Transverse colon (tissue), 4 donors: ENCODE measurements around the gene EPHA8. TPM values are rescaled to one million over a fixed set of nuclear protein-coding genes. Genes with fewer than 3 reads are reported as not detected.

ENCODE experiments used
- DNase-seq: peaks from one replicate; pipeline ENCODE4 v3.0.0-alpha.2; 2019
- H3K27ac ChIP-seq, 4 donors: fragments of 200-600 bp; sonication (generic); 2 replicates each; pipeline ENCODE4 v1.5.1; 2016 to 2018; ENCODE audit warnings: inconsistent platforms in 4 of 4
- H3K27me3 ChIP-seq: fragments of 200-600 bp; sonication (generic); 2 replicates; pipeline ENCODE4 v1.5.1; 2017; ENCODE audit warnings: inconsistent platforms
- H3K36me3 ChIP-seq, 4 donors: fragments of 200-600 bp; sonication (generic); 2 replicates each; pipeline ENCODE4 v1.5.1; 2017 to 2019; ENCODE audit warnings: inconsistent platforms in 4 of 4
- H3K4me1 ChIP-seq, 4 donors: fragments of 200-600 bp; sonication (generic); 2 replicates each; pipeline ENCODE4 v1.5.1; 2017 to 2020; ENCODE audit warnings: inconsistent platforms in 4 of 4
- H3K4me3 ChIP-seq, 4 donors: fragments of 200-600 bp; sonication (generic); 1 replicate in 1 of 4; 2 replicates in 3 of 4; pipeline versions ENCODE4 v1.5.1 to v1.6.1; 2017 to 2019; ENCODE audit warnings: inconsistent platforms in 4 of 4
- H3K9me3 ChIP-seq, 2 donors: fragments of 200-600 bp; sonication (generic); 2 replicates each; pipeline ENCODE4 v1.5.1; 2017 to 2019; ENCODE audit warnings: inconsistent platforms in 2 of 2
- CTCF ChIP-seq, 5 experiments: fragments of 200-600 bp in 3 of 5; fragments of 450-650 bp in 2 of 5; sonication (generic) in 3 of 5; IDR thresholded peaks; 1 replicate in 2 of 5; 2 replicates in 3 of 5; pipeline ENCODE4 v1.5.1; 2016 to 2017; ENCODE audit warnings: antibody characterized with exemption in 5 of 5, inconsistent platforms in 3 of 5, mild to moderate bottlenecking in 2 of 5, moderate library complexity in 1 of 5
- EP300 ChIP-seq: sonication (generic); formaldehyde crosslinking; IDR thresholded peaks from one replicate; pipeline ENCODE4 v1.6.1; 2017; ENCODE audit warnings: antibody characterized with exemption, low read depth
- POLR2A ChIP-seq: fragments of 450-650 bp; IDR thresholded peaks from one replicate; pipeline ENCODE4 v1.6.1; 2016; ENCODE audit warnings: antibody characterized with exemption, mild to moderate bottlenecking, moderate library complexity
- POLR2AphosphoS5 ChIP-seq, 3 donors: sonication (generic); formaldehyde crosslinking; IDR thresholded peaks; one replicate each; pipeline ENCODE4 v1.6.1; 2016; ENCODE audit warnings: antibody characterized with exemption in 3 of 3
- WGBS, 2 donors: methylation state at CpG; one replicate each; pipeline ENCODE4 v1.1.5; 2018; ENCODE audit warnings: low coverage in 1 of 2; 5-methylcytosine and 5-hydroxymethylcytosine counted together
- in situ Hi-C, 4 donors: fragments of 200-750 bp; cut with MboI; loops; one replicate each; pipeline versions ENCODE4 v1.15.0 to v1.15.1; 2017; ENCODE audit warnings: low sequenced_read_pairs in 3 of 4, low pct_ligation_motif_present in 1 of 4, low pct_unique_long_range_greater_than_20kb in 1 of 4
- intact Hi-C: fragments of 100-400 bp; cut with DNase I; formaldehyde crosslinking; loops from one replicate; pipeline ENCODE4 v1.15.1; 2023; ENCODE audit warnings: low total_unique reads
- total RNA-seq, 4 donors: library from RNA; depleted of rRNA; stranded (reverse); fragments of >200 nt; gene quantifications; one replicate each; pipeline ENCODE4 v1.1.0, GENCODE V29; 2016

EPHA8 gene
- total RNA-seq, 4 donors from 2014 or later, result not detected

GRCh38 chr1:22575532-22576149 is 12.4 kb downstream of the EPHA8 start:
- no peak overlapping the region for H3K27ac ChIP-seq
- in situ Hi-C loops, result no loop called here
- no peaks in the 10 kb centered on the region for H3K9me3 ChIP-seq
- H3K27me3 ChIP-seq, result peaks cover 22% of the 10 kb centered on the region
- H3K4me3 ChIP-seq, result no peak overlapping the region
- DNase-seq, result no peak
- H3K4me1 ChIP-seq, result no peaks in the 10 kb centered on the region
- H3K36me3 ChIP-seq, result no peaks in the 10 kb centered on the region
- no peak for TF ChIP-seq POLR2A
- no peak for TF ChIP-seq EP300
- TF ChIP-seq POLR2AphosphoS5 (IDR thresholded peaks at IDR 0.05), result no peak
- TF ChIP-seq CTCF (IDR thresholded peaks at IDR 0.05), result no peak
- intact Hi-C loops, result no loop called here
- 0 to 48% methylated on average over 2 to 7 of the region's 8 CpGs for WGBS, 2 donors

GRCh38 chr1:22576150-22576544 is 12.9 kb downstream of the EPHA8 start:
- peaks cover 22% of the 10 kb centered on the region for H3K27me3 ChIP-seq
- WGBS, 2 donors, result 86 to 97% methylated on average over 6 to 23 of the region's 23 CpGs
- no peaks in the 10 kb centered on the region for H3K9me3 ChIP-seq
- H3K36me3 ChIP-seq, result no peaks in the 10 kb centered on the region
- no peak overlapping the region for H3K4me3 ChIP-seq
- DNase-seq, result no peak
- no peak overlapping the region for H3K27ac ChIP-seq
- no peaks in the 10 kb centered on the region for H3K4me1 ChIP-seq
- TF ChIP-seq POLR2A (no peak), POLR2AphosphoS5 (IDR thresholded peaks at IDR 0.05) (no peak), EP300 (no peak), CTCF (IDR thresholded peaks at IDR 0.05) (no peak)
- in situ Hi-C loops (no loop called here), intact Hi-C loops (no loop called here)

- Histone ChIP-seq H3K36me3 (no peaks in the 10 kb centered on the region), H3K9me3 (no peaks in the 10 kb centered on the region), H3K4me3 (no peak overlapping the region), H3K27me3 (peaks cover 22% of the 10 kb centered on the region), H3K4me1 (no peaks in the 10 kb centered on the region), H3K27ac (no peak overlapping the region)
- in situ Hi-C loops, result no loop called here
- intact Hi-C loops, result no loop called here
- TF ChIP-seq POLR2AphosphoS5 (IDR thresholded peaks at IDR 0.05), result no peak
- TF ChIP-seq EP300, result no peak
- TF ChIP-seq POLR2A, result no peak
- TF ChIP-seq CTCF (IDR thresholded peaks at IDR 0.05), result no peak
- 91% methylated on average over 23 of the region's 24 CpGs; no CpG with 5 or more reads in 1 of the 2 donors for WGBS, 2 donors
- no peak for DNase-seq
Measured at GRCh38 chr1:22576617-22577016, 13.3 kb downstream of the EPHA8 start.

DNA sequence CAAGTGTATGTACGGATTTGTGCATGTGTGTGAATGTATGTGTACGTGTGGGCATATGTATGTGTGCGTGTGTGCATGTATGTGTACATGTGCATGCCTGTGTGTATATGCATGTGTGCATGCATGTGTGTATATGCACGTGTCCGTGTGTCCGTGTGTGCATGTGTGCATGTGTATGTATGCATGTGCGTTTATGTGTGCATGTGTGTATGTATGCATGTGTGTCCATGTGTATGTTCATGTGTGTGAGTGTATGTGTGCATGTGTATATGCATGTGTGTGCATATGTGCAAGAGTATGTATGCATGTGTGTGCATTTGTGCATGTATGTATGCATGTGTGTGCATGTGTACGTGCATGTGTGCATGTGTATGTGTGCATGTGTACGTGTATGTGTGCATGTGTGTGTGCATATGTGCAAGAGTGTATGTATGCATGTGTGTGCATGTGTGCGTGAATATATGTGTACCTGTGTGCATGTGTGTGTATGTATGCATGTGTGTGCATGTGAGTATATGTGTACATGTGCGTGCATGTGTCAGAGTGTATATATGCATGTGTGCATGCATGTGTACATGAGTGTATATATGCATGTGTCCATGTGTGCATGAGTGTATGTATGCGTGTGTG is 15.6 kb downstream of the EPHA8 start:
- no peak for DNase-seq
- H3K27ac ChIP-seq, result no peak overlapping the region
- intact Hi-C loops, result no loop called here
- in situ Hi-C loops, result no loop called here
- H3K36me3 ChIP-seq, result no peaks in the 10 kb centered on the region
- no peak overlapping the region for H3K4me3 ChIP-seq
- no peaks in the 10 kb centered on the region for H3K4me1 ChIP-seq
- WGBS, 2 donors, result 96 to 98% methylated on average over 5 to 12 of the region's 12 CpGs
- peaks cover 5% of the 10 kb centered on the region for H3K27me3 ChIP-seq
- H3K9me3 ChIP-seq, result no peaks in the 10 kb centered on the region
- no peak for TF ChIP-seq POLR2AphosphoS5 (IDR thresholded peaks at IDR 0.05)
- TF ChIP-seq CTCF (IDR thresholded peaks at IDR 0.05), result no peak
- TF ChIP-seq POLR2A, result no peak
- no peak for TF ChIP-seq EP300
